Transverse colon (tissue), 3 donors: ENCODE results near the gene ANKIB1.

Experiments used
- CTCF ChIP-seq, 5 experiments: fragments of 200-600 bp in 3 of 5; fragments of 450-650 bp in 2 of 5; sonication (generic) in 3 of 5; IDR thresholded peaks; 1 replicate in 2 of 5; 2 replicates in 3 of 5; pipeline ENCODE4 v1.5.1; 2016 to 2017; ENCODE audit warnings: antibody characterized with exemption in 5 of 5, inconsistent platforms in 3 of 5, mild to moderate bottlenecking in 2 of 5, moderate library complexity in 1 of 5
- POLR2A ChIP-seq: fragments of 450-650 bp; IDR thresholded peaks from one replicate; pipeline ENCODE4 v1.6.1; 2016; ENCODE audit warnings: antibody characterized with exemption, mild to moderate bottlenecking, moderate library complexity

GRCh38 chr7:92275327-92275726, 29.6 kb downstream of the ANKIB1 start:
- TF ChIP-seq POLR2A = no peak
- TF ChIP-seq CTCF (IDR thresholded peaks at IDR 0.05) = no peak
